ENCODE data around the gene STK39. TPM values are rescaled to one million over a fixed set of nuclear protein-coding genes. Genes with fewer than 3 reads are reported as not detected.

STK39 gene
- total RNA-seq, 4 donors from 2014 or later: 8.9 to 28.3 (median 14.5) TPM

DNA sequence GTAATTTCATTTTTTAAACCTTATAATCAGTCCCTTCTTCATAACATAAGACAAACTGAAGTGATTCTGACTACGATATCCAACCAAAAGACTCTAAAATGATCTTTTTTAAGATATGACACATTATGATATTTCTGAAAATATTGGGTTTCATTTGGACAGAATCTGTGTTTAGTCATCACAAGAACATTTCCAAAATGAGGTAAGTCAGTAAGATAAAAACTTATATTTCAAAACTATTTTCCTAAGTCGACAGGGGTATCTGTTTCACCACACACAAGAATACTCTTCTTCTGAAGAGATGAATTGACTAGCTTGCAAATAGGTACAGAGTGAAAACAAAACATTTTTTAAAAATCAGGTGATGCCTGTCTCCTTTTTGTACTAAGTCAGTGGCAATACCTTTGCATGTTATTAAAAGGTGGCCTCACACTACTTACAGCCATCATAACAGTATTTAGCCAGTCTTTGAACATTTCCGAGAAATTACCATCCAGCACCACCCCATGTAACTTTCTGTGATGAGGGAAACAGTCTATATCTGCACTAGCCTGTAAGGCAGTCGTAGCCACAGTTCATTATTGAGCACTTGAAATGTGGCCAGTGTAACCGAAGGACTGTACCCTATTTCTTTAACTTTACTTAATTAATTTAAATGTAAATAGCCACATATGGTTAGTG, 13.5 kb downstream of the STK39 start:
- H3K4me3 ChIP-seq (ENCODE audit: low read depth, poor library complexity, severe bottlenecking): no peak overlapping the region
- DNase-seq (ENCODE audit: low spot score in 2 of 2): no peak
- intact Hi-C loops (cut with DNase I; ENCODE audit: low total_unique reads): no loop called here
- WGBS, 2 donors: 87 to 88% methylated on average over 5 of the region's 5 CpGs
- TF ChIP-seq, protein P1, sequence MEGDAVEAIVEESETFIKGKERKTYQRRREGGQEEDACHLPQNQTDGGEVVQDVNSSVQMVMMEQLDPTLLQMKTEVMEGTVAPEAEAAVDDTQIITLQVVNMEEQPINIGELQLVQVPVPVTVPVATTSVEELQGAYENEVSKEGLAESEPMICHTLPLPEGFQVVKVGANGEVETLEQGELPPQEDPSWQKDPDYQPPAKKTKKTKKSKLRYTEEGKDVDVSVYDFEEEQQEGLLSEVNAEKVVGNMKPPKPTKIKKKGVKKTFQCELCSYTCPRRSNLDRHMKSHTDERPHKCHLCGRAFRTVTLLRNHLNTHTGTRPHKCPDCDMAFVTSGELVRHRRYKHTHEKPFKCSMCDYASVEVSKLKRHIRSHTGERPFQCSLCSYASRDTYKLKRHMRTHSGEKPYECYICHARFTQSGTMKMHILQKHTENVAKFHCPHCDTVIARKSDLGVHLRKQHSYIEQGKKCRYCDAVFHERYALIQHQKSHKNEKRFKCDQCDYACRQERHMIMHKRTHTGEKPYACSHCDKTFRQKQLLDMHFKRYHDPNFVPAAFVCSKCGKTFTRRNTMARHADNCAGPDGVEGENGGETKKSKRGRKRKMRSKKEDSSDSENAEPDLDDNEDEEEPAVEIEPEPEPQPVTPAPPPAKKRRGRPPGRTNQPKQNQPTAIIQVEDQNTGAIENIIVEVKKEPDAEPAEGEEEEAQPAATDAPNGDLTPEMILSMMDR (IDR thresholded peaks at IDR 0.05): no peak
- no peak for TF ChIP-seq POLR2A (IDR thresholded peaks at IDR 0.05)

DNA sequence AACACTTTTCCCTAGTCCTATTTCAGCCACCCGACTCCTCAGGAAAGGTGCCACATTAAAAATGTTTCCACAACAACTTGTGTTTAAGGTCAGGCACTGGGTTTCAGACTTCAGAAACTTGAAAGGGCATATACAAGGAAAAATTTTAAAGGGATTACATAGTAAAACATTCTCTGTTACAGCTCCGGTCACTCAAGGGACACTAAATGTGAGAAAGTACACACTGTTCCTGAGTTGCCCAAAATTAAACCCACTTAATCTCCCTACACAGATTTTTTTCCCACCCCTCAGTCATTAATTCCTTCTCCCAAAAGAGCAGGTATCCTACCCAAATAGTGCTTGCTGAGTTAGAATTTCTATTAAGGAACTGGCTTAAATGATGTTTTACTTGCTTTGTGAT, 14.2 kb downstream of the STK39 start:
- no peak overlapping the region for H3K4me3 ChIP-seq (ENCODE audit: low read depth, poor library complexity, severe bottlenecking)
- 86 to 94% methylated on average over 2 of the region's 2 CpGs for WGBS, 2 donors
- intact Hi-C loops (cut with DNase I; ENCODE audit: low total_unique reads): no loop called here
- TF ChIP-seq, protein P1 (IDR thresholded peaks at IDR 0.05): no peak
- TF ChIP-seq POLR2A (IDR thresholded peaks at IDR 0.05): no peak
- no peak for DNase-seq (ENCODE audit: low spot score in 2 of 2)

DNA sequence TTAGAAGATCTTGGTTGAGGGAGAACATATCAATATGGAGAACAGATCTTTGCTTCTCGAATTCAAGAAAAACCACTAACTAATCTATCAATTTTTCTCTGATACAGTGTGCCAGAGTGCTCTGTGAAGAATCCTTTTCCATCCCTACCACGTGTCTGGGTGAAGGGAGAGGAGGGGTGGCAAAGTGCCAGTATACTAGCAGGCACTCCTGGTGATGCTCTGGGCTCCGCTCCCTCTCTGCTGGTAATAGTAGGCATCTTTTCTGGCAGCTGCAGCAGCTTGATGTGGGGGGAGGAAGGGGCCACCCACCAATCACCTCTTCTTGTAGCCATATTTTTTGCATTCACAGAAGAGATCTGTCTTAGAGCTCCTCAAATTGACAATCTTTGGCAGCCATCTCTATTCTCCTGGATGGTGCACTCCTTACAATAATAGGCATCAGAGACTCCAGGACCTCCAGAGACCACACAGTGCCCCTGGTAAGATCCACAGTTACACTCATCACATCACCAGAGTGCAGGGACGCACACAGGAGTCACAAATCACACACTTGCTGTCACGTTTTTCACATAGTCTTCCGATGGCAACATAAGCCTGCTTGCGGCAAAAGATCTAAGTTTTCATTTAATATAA, 15.7 kb downstream of the STK39 start:
- no peak overlapping the region for H3K4me3 ChIP-seq (ENCODE audit: low read depth, poor library complexity, severe bottlenecking)
- TF ChIP-seq POLR2A (IDR thresholded peaks at IDR 0.05): no peak
- TF ChIP-seq, protein P1 (IDR thresholded peaks at IDR 0.05): no peak
- intact Hi-C loops (cut with DNase I; ENCODE audit: low total_unique reads): no loop called here
- 85 to 87% methylated on average over 7 of the region's 7 CpGs for WGBS, 2 donors
- DNase-seq (ENCODE audit: low spot score in 2 of 2): no peak

DNA sequence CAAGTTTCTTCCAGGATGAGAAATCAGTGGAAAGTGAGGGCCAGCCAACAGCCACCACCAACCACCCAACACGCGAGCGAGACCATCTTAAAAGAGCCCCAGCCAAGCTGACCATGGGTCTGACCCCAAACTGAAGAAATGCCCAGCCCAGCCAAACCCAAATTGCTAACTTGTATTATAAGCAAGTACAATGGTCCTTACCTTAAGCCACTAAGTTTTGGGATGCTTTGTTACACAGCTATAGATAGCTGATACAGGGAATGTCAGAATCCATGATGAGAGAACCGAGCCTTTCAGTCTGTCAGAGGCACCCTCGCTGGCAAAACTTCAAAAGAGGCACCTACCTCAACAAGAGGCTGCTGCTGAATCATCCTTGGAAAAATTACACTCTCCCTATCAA, 17.0 kb downstream of the STK39 start:
- H3K4me3 ChIP-seq (ENCODE audit: low read depth, poor library complexity, severe bottlenecking): no peak overlapping the region
- TF ChIP-seq POLR2A (IDR thresholded peaks at IDR 0.05): no peak
- TF ChIP-seq, protein P1 (IDR thresholded peaks at IDR 0.05): no peak
- 96% methylated on average over 5 of the region's 5 CpGs for WGBS, 2 donors
- intact Hi-C loops (cut with DNase I; ENCODE audit: low total_unique reads): no loop called here
- DNase-seq (ENCODE audit: low spot score in 2 of 2): no peak

DNA sequence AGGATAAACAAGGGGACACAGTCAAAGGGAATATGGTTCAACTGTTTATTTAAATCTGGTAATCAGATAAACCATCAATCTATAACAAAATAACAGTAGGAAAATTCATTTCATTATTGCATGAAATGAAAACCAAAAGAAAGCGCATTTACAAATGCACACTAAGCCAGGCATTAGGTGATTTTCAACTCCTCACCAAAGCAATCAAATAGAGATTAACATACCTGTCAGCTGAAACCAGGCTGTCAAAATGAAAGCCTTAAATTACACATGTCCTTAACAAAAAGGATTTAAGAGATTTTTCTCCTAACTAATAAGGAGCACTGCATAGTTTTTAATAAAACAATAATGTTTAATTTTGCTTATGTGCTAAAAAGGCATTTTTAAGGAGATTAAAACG, 23.0 kb downstream of the STK39 start:
- 94 to 97% methylated on average over 2 of the region's 2 CpGs for WGBS, 2 donors
- no peak for DNase-seq (ENCODE audit: low spot score in 2 of 2)
- TF ChIP-seq, protein P1 (IDR thresholded peaks at IDR 0.05): no peak
- TF ChIP-seq POLR2A (IDR thresholded peaks at IDR 0.05): no peak
- H3K4me3 ChIP-seq (ENCODE audit: low read depth, poor library complexity, severe bottlenecking): no peak overlapping the region
- intact Hi-C loops (cut with DNase I; ENCODE audit: low total_unique reads): no loop called here

Measured in lower leg skin (tissue), 4 donors.